GM23248 (cell line): ENCODE data around the gene PARVB. TPM values are rescaled to one million over a fixed set of nuclear protein-coding genes. Genes with fewer than 3 reads are reported as not detected.

ENCODE experiments used
- DNase-seq: peaks from one replicate; pipeline ENCODE4 v3.0.0-alpha.2; 2015
- H2AFZ ChIP-seq: fragments of 200-600 bp; sonication (generic); 2 replicates; pipeline ENCODE4 v1.6.1; 2016; ENCODE audit warnings: antibody characterized with exemption
- H3F3A ChIP-seq: fragments of 200-600 bp; sonication (generic); 2 replicates; pipeline ENCODE4 v1.6.1; 2016; ENCODE audit warnings: mild to moderate bottlenecking, antibody characterized with exemption, mixed run types; ENCODE audit not compliant: insufficient read depth
- H3K27ac ChIP-seq: fragments of 200-600 bp; sonication (generic); 2 replicates; pipeline ENCODE4 v1.5.1; 2016; ENCODE audit warnings: mild to moderate bottlenecking
- H3K27me3 ChIP-seq: fragments of 200-600 bp; sonication (generic); replicated peaks from 2 replicates; pipeline ENCODE4 v1.6.1; 2016; ENCODE audit warnings: mild to moderate bottlenecking; ENCODE audit not compliant: insufficient read depth
- H3K36me3 ChIP-seq: fragments of 200-600 bp; sonication (generic); 2 replicates; pipeline ENCODE4 v1.6.1; 2016; ENCODE audit warnings: low read depth, mild to moderate bottlenecking
- H3K4me1 ChIP-seq: fragments of 200-600 bp; sonication (generic); 2 replicates; pipeline ENCODE4 v1.6.1; 2016; ENCODE audit warnings: mild to moderate bottlenecking; ENCODE audit not compliant: insufficient read depth
- H3K4me2 ChIP-seq: fragments of 200-600 bp; sonication (generic); one replicate; pipeline ENCODE4 v1.6.1; 2016; ENCODE audit warnings: mild to moderate bottlenecking; ENCODE audit not compliant: unreplicated experiment
- H3K4me3 ChIP-seq: fragments of 200-600 bp; sonication (generic); 2 replicates; pipeline ENCODE4 v1.5.1; 2016; ENCODE audit warnings: mild to moderate bottlenecking
- H3K79me2 ChIP-seq: fragments of 200-600 bp; sonication (generic); 2 replicates; pipeline ENCODE4 v1.6.1; 2016; ENCODE audit warnings: mild to moderate bottlenecking; ENCODE audit not compliant: insufficient read depth
- H3K9ac ChIP-seq: fragments of 200-600 bp; sonication (generic); 2 replicates; pipeline ENCODE4 v1.6.1; 2016; ENCODE audit warnings: mild to moderate bottlenecking
- H3K9me2 ChIP-seq: fragments of 200-600 bp; sonication (generic); 2 replicates; pipeline ENCODE4 v1.6.1; 2016; ENCODE audit warnings: mixed run types, mild to moderate bottlenecking, moderate library complexity; ENCODE audit not compliant: insufficient read depth
- H3K9me3 ChIP-seq: fragments of 200-600 bp; sonication (generic); one replicate; pipeline ENCODE4 v1.6.1; 2017; ENCODE audit warnings: low read depth
- H4K20me1 ChIP-seq: fragments of 200-600 bp; sonication (generic); 2 replicates; pipeline ENCODE4 v1.6.0; 2016; ENCODE audit not compliant: insufficient read depth
- EZH2 ChIP-seq: fragments of 200-600 bp; sonication (generic); IDR thresholded peaks from 2 replicates; pipeline ENCODE4 v1.6.1; 2018; ENCODE audit warnings: antibody characterized with exemption, mild to moderate bottlenecking; ENCODE audit not compliant: insufficient read depth, poor library complexity, severe bottlenecking
- EZH2phosphoT487 ChIP-seq: fragments of 200-600 bp; sonication (generic); IDR thresholded peaks from 2 replicates; pipeline ENCODE4 v1.6.1; 2018; ENCODE audit warnings: antibody characterized with exemption, moderate library complexity, mild to moderate bottlenecking, low read depth; ENCODE audit not compliant: insufficient read depth
- WGBS, 2 experiments: methylation state at CpG; one replicate each; pipeline ENCODE4 v1.1.6; 2015 to 2017; ENCODE audit warnings: low lambda C conversion rate in 2 of 2, low coverage in 1 of 2; ENCODE audit errors: missing lambda C conversion rate in 2 of 2; 5-methylcytosine and 5-hydroxymethylcytosine counted together
- in situ Hi-C: fragments of 300-500 bp; cut with MboI; formaldehyde crosslinking; loops from 2 replicates; pipeline ENCODE4 v1.15.0; 2020
- polyA plus RNA-seq: library from polyadenylated mRNA; unstranded; fragments of >200 nt; fragmentation: Nextera tagmentation; extraction: Ambion mirVana; gene quantifications from 2 replicates; pipeline ENCODE4 v1.2.1, GENCODE V29; 2016
- total RNA-seq: library from RNA; depleted of rRNA; stranded (reverse); fragments of >200 nt; shearing (Covaris generic); gene quantifications from 2 replicates; pipeline ENCODE4 v1.2.3, GENCODE V29; 2014

Gene PARVB
- total and polyA plus RNA-seq, 2 experiments from 2014 or later, result 52.6 to 141 TPM

- H3K4me3 ChIP-seq, result no peak overlapping the region
- in situ Hi-C loops, result no loop called here
- no peaks in the 10 kb centered on the region for H3K79me2 ChIP-seq
- H4K20me1 ChIP-seq, result no peaks in the 10 kb centered on the region
- H2AFZ ChIP-seq, result no peak overlapping the region
- H3K9ac ChIP-seq, result no peak overlapping the region
- no peaks in the 10 kb centered on the region for H3K9me2 ChIP-seq
- peaks cover 10% of the 10 kb centered on the region for H3K4me1 ChIP-seq
- peaks cover 6% of the 10 kb centered on the region; the same call in 1 of the 2 replicates for H3F3A ChIP-seq
- H3K9me3 ChIP-seq, result no peaks in the 10 kb centered on the region
- no peaks in the 10 kb centered on the region for H3K27me3 ChIP-seq
- no peak overlapping the region for H3K27ac ChIP-seq
- H3K36me3 ChIP-seq, result 0 out of 2 replicates have a peak, but pooled peaks cover 8% of the 10 kb centered on the region
- no peak overlapping the region for H3K4me2 ChIP-seq
- no peak for TF ChIP-seq EZH2
- no peak for TF ChIP-seq EZH2phosphoT487
- DNase-seq, result no peak
- 89 to 92% methylated on average over 13 of the region's 13 CpGs for WGBS, 2 experiments
Measured at GRCh38 chr22:44103735-44104480, 79.8 kb downstream of the PARVB start.

- in situ Hi-C loops, result no loop called here
Measured at GRCh38 chr22:44107340-44107739, 83.2 kb downstream of the PARVB start.

DNA sequence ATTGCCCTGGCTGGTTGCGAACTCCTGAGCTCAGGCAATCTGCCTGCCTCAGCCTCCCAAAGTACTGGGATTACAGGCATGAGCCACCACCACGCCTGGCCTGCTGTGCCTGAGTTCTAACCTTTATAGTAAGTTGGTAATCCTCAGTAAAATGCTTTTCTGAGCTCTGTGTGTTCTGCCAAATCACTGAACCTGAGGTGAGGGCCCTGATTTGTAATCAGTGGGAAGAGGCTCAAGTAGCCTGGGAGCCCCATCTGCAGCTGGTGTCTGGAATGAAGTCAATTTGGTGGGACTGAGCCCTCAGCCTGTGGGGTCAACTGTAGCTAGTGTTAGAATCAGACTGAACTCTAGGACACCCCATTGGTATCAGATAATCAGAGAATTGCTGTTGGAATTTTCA, 84.0 kb downstream of the PARVB start:
- H3K4me1 ChIP-seq, result peaks cover 16% of the 10 kb centered on the region
- in situ Hi-C loops, result no loop called here
- no peaks in the 10 kb centered on the region for H3K9me2 ChIP-seq
- 100% methylated on average over 2 of the region's 2 CpGs for WGBS, 2 experiments
- no peaks in the 10 kb centered on the region for H3K9me3 ChIP-seq
- peaks cover 10% of the 10 kb centered on the region; the same call in 1 of the 2 replicates for H3F3A ChIP-seq
- H3K36me3 ChIP-seq, result no peaks in the 10 kb centered on the region
- no peaks in the 10 kb centered on the region for H4K20me1 ChIP-seq
- H3K27me3 ChIP-seq, result no peaks in the 10 kb centered on the region
- H2AFZ ChIP-seq, result no peak overlapping the region
- H3K79me2 ChIP-seq, result no peaks in the 10 kb centered on the region
- no peak overlapping the region for H3K4me3 ChIP-seq
- TF ChIP-seq EZH2, result no peak
- TF ChIP-seq EZH2phosphoT487, result no peak
- H3K4me2 ChIP-seq, result no peak overlapping the region
- H3K27ac ChIP-seq, result peak overlapping the region; percentile 57; the same call in 1 of the 2 replicates
- peak; percentile 13 for DNase-seq
- no peak overlapping the region; the same call in 1 of the 2 replicates for H3K9ac ChIP-seq

More at GRCh38 chr22:44107340-44107739, 83.2 kb downstream of the PARVB start:
- Histone ChIP-seq H3F3A (peaks cover 10% of the 10 kb centered on the region; the same call in 1 of the 2 replicates), H3K36me3 (0 out of 2 replicates have a peak, but pooled peaks cover under 1% of the 10 kb centered on the region), H3K27ac (no peak overlapping the region), H3K9me2 (no peaks in the 10 kb centered on the region), H3K4me3 (no peak overlapping the region), H2AFZ (no peak overlapping the region), H3K9me3 (no peaks in the 10 kb centered on the region), H4K20me1 (no peaks in the 10 kb centered on the region), H3K79me2 (no peaks in the 10 kb centered on the region), H3K27me3 (no peaks in the 10 kb centered on the region), H3K9ac (no peak overlapping the region), H3K4me1 (peaks cover 16% of the 10 kb centered on the region), H3K4me2 (no peak overlapping the region)
- TF ChIP-seq EZH2, result no peak
- no peak for TF ChIP-seq EZH2phosphoT487
- WGBS, 2 experiments, result 78 to 84% methylated on average over 6 of the region's 6 CpGs
- DNase-seq, result no peak

- peak; percentile 58 for DNase-seq
- Histone ChIP-seq H3K4me1 (peaks cover 16% of the 10 kb centered on the region), H3K4me2 (no peak overlapping the region), H4K20me1 (no peaks in the 10 kb centered on the region), H3K79me2 (no peaks in the 10 kb centered on the region), H3K9ac (peak overlapping the region; percentile 47), H3K27ac (peak overlapping the region; percentile 57), H3K4me3 (no peak overlapping the region), H3F3A (peaks cover 10% of the 10 kb centered on the region; the same call in 1 of the 2 replicates), H3K27me3 (no peaks in the 10 kb centered on the region), H2AFZ (peak overlapping the region; percentile 64), H3K36me3 (no peaks in the 10 kb centered on the region), H3K9me3 (no peaks in the 10 kb centered on the region), H3K9me2 (no peaks in the 10 kb centered on the region)
- WGBS, 2 experiments, result 16% methylated on average over 14 of the region's 14 CpGs
- TF ChIP-seq EZH2 (no peak), EZH2phosphoT487 (no peak)
- in situ Hi-C loops, result no loop called here
Measured at GRCh38 chr22:44108806-44109385, 84.8 kb downstream of the PARVB start.
